Activated T-cell treated with anti-CD3 and anti-CD28 coated beads for 24 hours (primary cell): ENCODE data around the gene PRPF40A.
A peak's percentile ranks its signal among the peaks of the same experiment; 100 is the strongest.

Experiments
- DNase-seq: peaks from one replicate; pipeline ENCODE4 v3.0.0-alpha.2; 2020; ENCODE audit warnings: low read depth

PRPF40A gene

GRCh38 chr2:152718076-152718908, 1.0 kb upstream of the PRPF40A start, which contains the start of gene ARL6IP6:
ARL6IP6 (plus strand) TSS chr2:152718620; CDS start chr2:152718625, 5 bp downstream.
- DNase-seq = peak; percentile 91

DNA sequence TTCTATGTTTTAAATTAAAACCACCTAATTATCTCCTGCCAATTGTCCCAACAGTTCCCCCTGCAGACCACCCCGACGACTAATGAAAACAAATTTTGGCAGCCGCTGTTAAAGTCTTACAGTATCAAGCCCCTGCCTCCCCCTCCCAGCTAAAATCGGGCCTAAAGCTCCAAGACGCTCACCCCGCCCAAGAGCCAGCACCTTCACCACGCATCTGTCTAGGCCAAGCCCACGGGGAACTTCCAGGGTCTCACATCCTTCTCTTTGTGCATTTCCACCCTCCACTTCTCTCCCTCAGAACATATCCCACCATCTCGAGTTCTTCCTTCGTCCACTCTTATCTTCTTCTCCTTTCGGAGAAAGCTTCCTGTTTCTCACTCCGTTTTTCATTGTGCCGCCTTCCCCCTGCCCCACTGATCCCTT, 445 bp downstream of the PRPF40A start:
- DNase-seq = no peak

DNA sequence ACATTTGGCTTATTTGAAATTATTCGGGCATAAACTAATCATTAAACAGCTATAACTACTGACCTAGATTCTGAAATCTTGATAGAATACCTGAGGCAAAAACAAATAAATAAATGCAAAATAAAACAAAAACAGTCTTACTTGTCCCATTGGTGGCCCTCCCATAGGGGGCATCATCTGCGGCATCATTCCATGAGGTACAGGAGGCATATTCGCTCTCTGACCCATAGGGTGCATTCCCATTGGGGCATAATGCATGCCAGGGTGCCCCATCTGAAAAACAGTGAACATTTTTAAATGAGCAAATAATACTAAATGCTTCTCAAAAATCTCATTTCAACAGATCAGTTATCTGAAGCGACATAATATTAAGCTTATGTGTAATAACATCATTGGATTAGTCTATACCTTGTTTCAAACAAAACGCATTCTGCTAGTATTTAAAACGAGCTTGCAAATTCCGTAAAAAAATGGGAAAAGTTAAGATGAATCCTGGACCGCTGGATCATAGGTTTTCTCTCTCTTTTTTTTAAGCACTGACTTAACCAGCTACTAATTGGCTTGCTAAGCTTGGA, 1.3 kb downstream of the PRPF40A start:
- no peak for DNase-seq

DNA sequence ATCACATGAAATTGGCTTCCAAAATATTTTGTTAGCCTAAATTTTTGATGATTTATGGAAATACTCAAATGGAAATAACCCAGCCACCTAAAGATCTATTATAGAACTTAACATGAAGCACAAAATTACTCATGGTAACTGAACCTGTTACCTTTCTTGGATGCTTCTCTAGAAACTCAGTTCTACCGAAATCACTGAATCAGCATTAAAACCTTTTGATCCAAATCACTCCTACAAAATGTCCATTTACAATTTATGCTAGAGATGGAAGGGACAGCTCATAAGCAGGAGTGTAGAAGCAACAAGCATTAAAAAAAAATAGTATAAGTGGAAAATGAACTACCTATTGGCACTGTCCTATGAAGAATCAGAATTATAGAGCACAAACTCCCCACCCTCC, 2.1 kb downstream of the PRPF40A start:
- no peak for DNase-seq

DNA sequence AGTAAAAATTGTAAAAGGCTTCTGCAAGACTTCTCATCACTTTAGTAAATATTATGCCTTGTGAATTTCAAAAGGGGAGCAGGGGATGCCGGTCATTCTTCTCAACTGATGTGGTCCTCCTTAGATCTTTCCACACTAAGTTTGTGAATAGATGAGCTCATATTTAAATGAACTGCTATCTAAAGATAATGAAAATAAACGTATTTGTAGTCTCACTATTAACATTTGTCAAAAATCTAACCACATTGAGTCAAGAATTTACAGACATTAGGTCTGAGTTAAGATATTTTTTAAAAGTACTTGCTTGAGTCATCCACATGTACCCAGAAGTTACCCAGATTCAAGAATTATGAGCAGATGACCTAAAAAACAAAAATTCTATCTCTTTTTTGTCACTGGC, 6.5 kb downstream of the PRPF40A start:
- DNase-seq = no peak

DNA sequence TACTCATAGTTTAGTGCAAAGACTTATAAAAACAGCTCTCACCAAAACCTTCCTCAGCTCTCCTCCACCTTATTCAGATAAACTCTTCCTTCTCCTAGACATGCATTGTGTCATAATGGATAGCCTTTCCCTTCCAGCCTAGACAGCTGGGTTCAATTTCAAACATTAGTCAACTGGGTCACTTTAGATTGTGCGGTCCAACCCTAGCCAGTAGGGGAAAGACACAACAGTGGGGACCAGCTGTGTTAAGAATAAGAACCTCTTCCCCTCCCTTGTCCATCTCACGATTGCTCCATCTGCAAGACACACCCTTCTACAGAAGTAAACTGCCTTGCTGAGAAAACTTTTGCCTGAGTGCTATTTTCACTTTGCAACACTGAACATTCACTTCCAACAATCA, 8.5 kb downstream of the PRPF40A start:
- no peak for DNase-seq

- DNase-seq = no peak
Measured at GRCh38 chr2:152706477-152707021, 10.7 kb downstream of the PRPF40A start.

GRCh38 chr2:152701198-152701597, 16.1 kb downstream of the PRPF40A start:
- no peak for DNase-seq

DNA sequence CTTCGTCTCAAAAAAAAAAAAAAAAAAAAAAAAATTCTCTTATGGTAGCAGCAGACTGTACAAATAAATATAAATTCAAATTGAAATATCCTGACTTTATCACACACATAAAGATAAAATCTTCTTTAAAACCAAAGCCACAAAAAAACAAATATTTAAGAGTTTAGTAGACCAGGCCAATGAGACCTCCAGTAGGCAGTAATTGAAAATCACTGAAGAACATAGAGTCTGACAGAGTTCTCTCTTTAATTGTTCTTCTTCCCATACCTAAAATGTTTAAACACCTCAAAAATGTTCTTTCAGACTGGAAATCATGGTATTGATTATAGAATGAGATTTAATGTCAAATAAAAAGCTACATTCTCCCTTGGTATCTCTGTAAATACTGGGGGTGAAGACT, 20.8 kb downstream of the PRPF40A start:
- DNase-seq = no peak

GRCh38 chr2:152695763-152696162, 21.5 kb downstream of the PRPF40A start:
- DNase-seq = no peak

- peak; percentile 30 for DNase-seq
Measured at GRCh38 chr2:152694161-152694661, 23.1 kb downstream of the PRPF40A start.

DNA sequence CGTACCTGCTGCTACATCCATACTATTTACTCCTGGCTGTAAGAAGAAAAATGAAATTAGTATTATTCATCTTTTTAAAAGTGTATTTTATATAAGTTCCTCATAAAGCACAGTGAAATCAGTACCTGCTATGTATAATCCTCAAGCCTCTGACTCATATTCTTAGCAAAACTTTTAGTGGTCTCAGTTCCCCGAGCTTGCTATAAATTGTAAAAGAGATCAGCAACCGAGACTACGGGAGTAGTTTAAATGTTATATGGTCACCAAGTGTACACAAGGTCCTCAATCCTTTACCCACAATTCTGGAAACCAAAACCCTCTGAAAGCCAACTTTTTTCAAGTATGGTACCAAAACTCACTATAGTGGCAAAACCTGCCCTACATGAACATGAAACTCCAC, 24.2 kb downstream of the PRPF40A start:
- DNase-seq = no peak

- DNase-seq = no peak
Measured at GRCh38 chr2:152686321-152686720, 30.9 kb downstream of the PRPF40A start.

- no peak for DNase-seq
Measured at GRCh38 chr2:152683400-152683799, 33.9 kb downstream of the PRPF40A start.

- DNase-seq = no peak
Measured at GRCh38 chr2:152682663-152683062, 34.6 kb downstream of the PRPF40A start.

DNA sequence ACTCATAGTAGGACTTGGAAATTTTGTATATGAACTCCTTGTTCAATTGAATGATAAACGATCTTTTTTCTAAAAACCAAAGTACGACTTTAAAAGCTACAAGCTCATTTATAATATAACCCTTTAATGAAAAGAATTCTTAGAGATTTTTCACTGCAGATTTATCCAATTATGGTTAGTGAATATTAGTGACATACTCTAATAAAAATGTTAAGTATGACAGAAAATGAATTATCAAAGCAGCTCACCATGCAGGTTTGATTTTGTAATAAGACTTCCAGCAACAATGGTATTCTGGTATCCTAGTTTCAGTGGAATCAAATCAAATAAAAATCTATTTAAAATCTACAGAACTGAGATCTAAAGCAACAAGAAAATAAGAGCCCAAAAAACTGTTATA, 38.5 kb downstream of the PRPF40A start:
- DNase-seq = no peak

DNA sequence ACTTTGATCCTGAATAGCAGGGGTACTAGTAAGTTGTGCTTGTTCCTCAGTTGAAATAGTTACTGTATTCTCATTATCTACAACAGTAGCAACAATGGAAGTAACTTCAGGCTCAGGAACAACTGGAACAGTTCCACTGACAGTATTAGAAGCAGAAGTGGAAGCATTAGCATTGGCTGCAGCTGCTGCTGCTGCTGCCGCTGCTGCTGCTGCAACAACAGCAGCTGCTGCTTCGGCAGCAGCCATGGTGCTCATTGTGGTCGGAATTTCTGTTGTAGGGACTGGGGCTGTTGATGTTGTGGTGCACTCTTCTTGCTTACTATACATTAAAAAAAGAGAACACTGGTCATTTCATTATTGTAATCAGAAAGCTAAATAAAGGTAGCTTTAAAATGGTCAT, 40.8 kb downstream of the PRPF40A start:
- no peak for DNase-seq

- no peak for DNase-seq
Measured at GRCh38 chr2:152674334-152674733, 42.9 kb downstream of the PRPF40A start.

GRCh38 chr2:152664725-152665124, 52.5 kb downstream of the PRPF40A start:
- no peak for DNase-seq

- DNase-seq = no peak
Measured at GRCh38 chr2:152661076-152661475, 56.2 kb downstream of the PRPF40A start.

DNA sequence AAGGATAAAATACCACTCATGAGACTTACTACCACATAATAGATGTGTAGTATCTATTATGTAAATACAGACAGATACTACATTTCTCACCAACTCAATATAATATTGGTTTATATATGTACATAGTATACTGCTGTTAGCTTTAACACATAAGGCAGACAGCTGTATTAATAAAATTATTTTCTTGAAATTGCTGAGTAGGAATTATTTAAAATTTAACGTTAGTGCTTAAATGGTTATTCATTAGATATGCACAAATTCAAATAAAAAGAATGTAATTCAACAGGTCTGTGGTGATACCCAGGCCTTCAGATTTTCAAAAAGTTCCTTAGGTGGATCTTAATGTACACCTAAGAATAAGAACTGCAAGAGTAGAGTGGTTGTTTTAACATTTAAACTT, 59.0 kb downstream of the PRPF40A start:
- DNase-seq = no peak

- no peak for DNase-seq
Measured at GRCh38 chr2:152657043-152657442, 60.2 kb downstream of the PRPF40A start.

DNA sequence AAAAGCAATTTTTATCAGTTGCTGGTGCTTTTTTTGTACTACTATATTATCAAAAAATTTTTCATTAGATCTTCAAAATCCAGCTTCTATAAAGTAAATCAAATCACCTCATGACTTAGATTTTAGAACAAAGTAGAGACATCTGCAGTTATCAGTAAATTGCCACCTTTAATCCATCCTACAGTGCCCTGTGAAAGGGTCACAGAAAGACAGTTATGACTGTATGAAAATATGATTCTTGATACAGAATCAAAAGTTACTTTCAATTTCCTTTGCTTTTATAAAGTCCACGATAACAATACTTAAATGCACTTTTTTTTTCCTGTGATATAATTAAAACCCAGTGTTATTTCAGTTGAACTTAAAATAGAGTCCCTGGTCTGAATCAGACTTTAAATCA, 61.4 kb downstream of the PRPF40A start:
- DNase-seq = no peak
